ENCODE measurements around the gene FADD.
"Not testable (repeated sequence)": the region's sequence is repeated elsewhere in the genome, so short reads cannot be mapped to it uniquely, and the experiment has no call there.

Gene FADD

GRCh38 chr11:70182266-70182665 lies 20.8 kb upstream of the FADD start:
- FAIRE-seq, result no peak

DNA sequence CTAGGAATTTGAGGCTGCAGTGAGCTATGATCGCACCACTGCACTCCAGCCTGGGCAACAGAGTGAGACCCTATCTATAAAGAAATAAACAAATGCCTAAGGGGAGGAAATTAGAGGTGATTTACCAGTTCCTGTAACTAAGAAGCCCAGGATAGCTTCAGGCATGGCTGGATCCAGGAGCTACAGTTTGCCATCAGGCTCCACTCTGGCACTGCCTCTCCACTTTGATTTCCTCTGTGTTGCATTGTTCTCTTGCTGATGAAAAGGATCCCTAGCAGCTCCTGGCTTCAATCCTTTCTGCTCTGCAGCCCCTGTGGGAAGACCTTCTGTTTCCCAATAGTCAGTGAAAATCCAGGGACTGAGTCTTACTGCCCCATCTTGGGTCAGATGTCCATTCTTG lies 20.1 kb upstream of the FADD start:
- no peak for FAIRE-seq

DNA sequence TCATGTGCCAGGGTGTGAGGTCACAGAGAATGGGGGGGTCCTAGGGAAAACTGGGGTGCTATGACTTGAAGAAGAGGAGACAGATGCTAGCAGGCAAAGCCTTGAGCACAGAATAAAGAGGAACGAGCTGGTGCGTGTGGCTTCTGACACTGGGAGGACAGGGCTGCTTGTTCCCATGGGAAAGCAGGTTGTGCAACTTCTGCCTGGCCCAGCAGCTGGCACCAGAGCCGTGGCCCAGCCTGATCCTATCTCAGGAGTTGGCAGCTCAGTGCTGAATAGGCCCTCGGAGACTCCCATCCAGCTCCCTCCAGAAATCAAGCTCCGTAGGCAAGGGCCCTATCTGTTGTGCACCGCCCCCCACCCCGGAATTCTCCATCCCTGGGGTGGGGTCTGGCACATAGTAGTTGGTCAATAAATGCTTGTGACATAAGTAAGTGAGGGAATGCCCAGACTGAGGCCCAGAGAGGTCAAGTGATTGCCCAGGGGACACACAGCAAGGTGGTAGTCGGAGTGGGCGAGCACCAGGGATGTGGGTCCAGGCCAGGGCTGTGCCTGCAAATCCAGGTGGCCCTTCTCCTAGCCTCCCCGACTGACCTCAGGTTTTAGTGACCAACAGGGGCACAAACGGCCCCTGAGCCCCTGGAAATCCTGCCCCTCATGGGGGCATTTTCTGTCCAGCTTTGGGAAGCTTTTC lies 19.5 kb upstream of the FADD start:
- FAIRE-seq, result no peak

GRCh38 chr11:70184396-70184795 lies 18.7 kb upstream of the FADD start:
- FAIRE-seq, result no peak

DNA sequence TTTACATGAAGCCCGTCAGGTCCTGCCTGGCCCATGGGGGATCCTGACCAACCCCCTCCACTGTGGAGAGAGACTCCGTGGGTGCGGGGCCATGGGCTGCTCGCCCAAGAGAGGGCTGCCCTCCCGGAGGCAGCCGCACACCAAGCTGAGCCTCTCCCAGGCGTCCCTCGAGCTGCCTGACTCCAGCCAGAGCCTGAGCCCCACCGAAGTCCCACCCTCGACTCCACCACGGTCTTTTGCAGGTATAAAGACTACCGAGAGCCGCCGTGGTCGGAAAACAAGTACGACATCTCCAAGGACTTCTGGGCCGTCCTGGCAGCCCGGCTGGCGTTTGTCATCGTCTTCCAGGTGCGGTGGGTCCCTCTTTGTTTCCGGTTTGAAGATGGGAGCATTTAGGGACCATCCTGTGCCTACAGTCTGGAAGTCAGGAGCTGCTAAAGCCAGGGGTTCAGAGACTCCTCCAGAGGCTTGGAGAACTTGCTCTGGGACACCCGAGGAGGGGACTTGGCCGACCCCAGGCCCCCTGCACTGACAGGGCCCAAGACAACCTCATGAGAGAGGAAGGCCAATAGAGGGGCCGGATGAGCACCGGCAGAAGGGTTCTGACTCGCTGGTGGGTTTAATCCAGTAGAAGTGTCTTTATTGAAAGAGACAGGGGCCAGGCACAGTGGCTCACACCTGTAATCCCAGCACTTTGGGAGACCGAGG lies 17.6 kb upstream of the FADD start:
- FAIRE-seq, result no peak

- FAIRE-seq, result no peak
These were observed 16.7 kb upstream of the FADD start for GRCh38 chr11:70186420-70186819.

DNA sequence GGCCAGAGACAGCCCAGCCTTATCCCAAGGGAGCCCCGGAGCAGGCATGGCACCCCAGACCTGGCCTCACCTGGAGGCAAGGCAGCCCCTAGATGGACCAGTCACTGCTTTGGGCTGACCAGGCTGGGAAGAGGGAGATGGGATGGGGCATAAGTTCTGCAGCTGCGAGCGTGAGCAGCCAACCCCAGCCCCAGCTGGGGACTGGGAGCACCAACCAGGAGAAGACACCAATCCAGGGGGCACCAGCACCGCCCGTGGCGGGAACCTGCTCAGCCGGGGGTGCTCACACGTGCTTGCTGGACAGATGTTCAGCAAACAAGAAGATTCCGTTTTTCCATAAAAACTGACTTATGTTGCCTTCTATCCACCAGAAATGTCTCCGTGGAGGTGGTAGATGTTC lies 16.2 kb upstream of the FADD start:
- no peak for FAIRE-seq

- FAIRE-seq, result no peak
These were observed 15.3 kb upstream of the FADD start for GRCh38 chr11:70187771-70188170.

DNA sequence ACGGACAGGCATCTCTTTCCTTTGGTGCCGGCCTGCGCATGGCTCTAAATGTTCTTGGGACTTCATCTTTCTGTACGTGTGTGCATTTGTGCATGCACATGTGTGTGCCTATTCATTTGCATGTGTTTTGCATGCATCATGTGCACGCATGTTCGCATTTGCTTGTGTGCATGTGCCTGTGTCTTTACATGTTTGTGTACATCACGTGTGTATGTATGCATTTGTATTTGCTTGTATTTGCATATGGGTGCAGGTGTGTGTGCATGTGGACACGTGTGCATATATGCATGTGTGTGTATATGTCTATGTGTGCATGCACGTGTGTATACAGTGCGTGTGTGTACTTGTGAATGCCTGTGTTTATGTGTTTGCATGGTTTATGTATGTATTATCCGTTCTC lies 13.5 kb upstream of the FADD start:
- FAIRE-seq, result no peak

GRCh38 chr11:70191495-70192140 lies 11.5 kb upstream of the FADD start:
- FAIRE-seq, result no peak

DNA sequence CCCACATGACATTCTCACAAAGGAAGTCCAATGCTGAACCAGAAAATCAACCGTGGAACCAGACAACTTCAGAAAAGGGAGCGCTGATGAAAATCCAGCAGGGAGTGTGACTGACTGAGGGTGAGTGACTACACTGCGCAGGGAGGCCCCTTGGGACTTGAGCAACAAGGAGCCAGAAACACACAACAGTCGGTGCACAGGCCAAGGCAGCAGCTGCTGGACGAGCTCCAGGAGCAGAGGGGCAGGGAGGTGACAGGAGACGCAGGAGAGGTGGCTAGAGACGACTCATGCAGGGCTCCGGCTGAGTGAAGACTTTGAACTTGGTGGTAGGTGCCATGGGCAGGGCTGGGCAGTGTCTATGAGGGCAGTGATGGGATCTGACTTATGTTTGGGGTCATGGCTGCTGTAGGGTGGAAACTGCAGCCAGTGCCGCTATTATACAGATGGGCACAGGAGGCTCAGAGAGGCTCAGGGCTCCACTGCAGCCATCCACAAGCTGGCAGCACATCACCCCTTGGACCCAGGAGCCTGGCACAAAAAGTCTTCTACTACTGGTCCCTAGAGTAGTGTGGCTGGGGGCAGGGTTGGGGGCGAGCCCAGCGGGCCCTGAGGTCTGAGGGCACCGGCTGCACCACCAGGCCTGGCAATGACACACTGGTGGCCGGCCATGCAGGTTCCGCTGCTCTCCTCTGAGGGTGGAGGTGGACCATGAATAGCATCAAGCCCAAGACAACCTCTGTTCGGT lies 10.3 kb upstream of the FADD start:
- no peak for FAIRE-seq

- no peak for FAIRE-seq
These were observed 9.4 kb upstream of the FADD start for GRCh38 chr11:70193411-70194292.

GRCh38 chr11:70194792-70195791 lies 8.0 kb upstream of the FADD start:
- no peak for FAIRE-seq

- no peak for FAIRE-seq
These were observed 2.8 kb upstream of the FADD start for GRCh38 chr11:70200212-70200844.

- FAIRE-seq, result not testable (repeated sequence)
These were observed 2.0 kb upstream of the FADD start for GRCh38 chr11:70201047-70201446.

- FAIRE-seq, result no peak
These were observed 924 bp upstream of the FADD start for GRCh38 chr11:70201882-70202861.

GRCh38 chr11:70203751-70204465 lies 812 bp downstream of the FADD start:
- FAIRE-seq, result no peak

- no peak for FAIRE-seq
These were observed 1.3 kb downstream of the FADD start for GRCh38 chr11:70204466-70204799.

Data from endometrium (tissue), 2 donors.